Measurements from ENCODE around the gene ARHGAP26. TPM values are rescaled to one million over a fixed set of nuclear protein-coding genes. Genes with fewer than 3 reads are reported as not detected.

Gene ARHGAP26
- total RNA-seq, 2 donors from 2014 or later = 31.8 to 39.5 TPM

- DNase-seq (ENCODE audit: low spot score) = no peak
- intact Hi-C loops (cut with DNase I) = no loop called here
These were observed 87.2 kb downstream of the ARHGAP26 start for GRCh38 chr5:142857405-142857804.

- no peak for DNase-seq (ENCODE audit: low spot score)
- intact Hi-C loops (cut with DNase I) = no loop called here
These were observed 88.9 kb downstream of the ARHGAP26 start for GRCh38 chr5:142859037-142859436.

- no peak for DNase-seq (ENCODE audit: low spot score)
- intact Hi-C loops (cut with DNase I) = no loop called here
These were observed 90.1 kb downstream of the ARHGAP26 start for GRCh38 chr5:142860270-142860669.

GRCh38 chr5:142861011-142861410 lies 90.8 kb downstream of the ARHGAP26 start:
- DNase-seq (ENCODE audit: low spot score) = no peak
- intact Hi-C loops (cut with DNase I) = no loop called here

- intact Hi-C loops (cut with DNase I) = no loop called here
- DNase-seq (ENCODE audit: low spot score) = no peak
These were observed 92.4 kb downstream of the ARHGAP26 start for GRCh38 chr5:142862594-142862993.

- intact Hi-C loops (cut with DNase I) = no loop called here
- DNase-seq (ENCODE audit: low spot score) = no peak
These were observed 93.7 kb downstream of the ARHGAP26 start for GRCh38 chr5:142863856-142864255.

GRCh38 chr5:142864290-142865260 lies 94.4 kb downstream of the ARHGAP26 start:
- intact Hi-C loops (cut with DNase I) = loop anchor here in 1 of 2 donors (5.0 kb wide), 2 partner anchors 92 to 147 kb away; partner anchors contain the start of gene ARHGAP26
- DNase-seq (ENCODE audit: low spot score) = no peak

GRCh38 chr5:142865631-142866030 lies 95.5 kb downstream of the ARHGAP26 start:
- intact Hi-C loops (cut with DNase I) = loop anchor here in 1 of 2 donors (5.0 kb wide), 2 partner anchors 93 to 148 kb away; partner anchors contain the start of gene ARHGAP26
- DNase-seq (ENCODE audit: low spot score) = no peak

GRCh38 chr5:142866563-142867275 lies 96.5 kb downstream of the ARHGAP26 start:
- intact Hi-C loops (cut with DNase I) = loop anchor here in 1 of 2 donors (5.0 kb wide), 2 partner anchors 94 to 149 kb away; partner anchors contain the start of gene ARHGAP26
- no peak for DNase-seq (ENCODE audit: low spot score)

- no peak for DNase-seq (ENCODE audit: low spot score)
- intact Hi-C loops (cut with DNase I) = loop anchor here (5.0 kb wide), 3 partner anchors 88 to 153 kb away; partner anchors contain the start of gene ARHGAP26 (in 1 of the 2)
These were observed 99.7 kb downstream of the ARHGAP26 start for GRCh38 chr5:142869886-142870285.

GRCh38 chr5:142870532-142871362 lies 100.6 kb downstream of the ARHGAP26 start:
- no peak for DNase-seq (ENCODE audit: low spot score)
- intact Hi-C loops (cut with DNase I) = loop anchor here in 1 of 2 donors (5.0 kb wide), 1 partner anchor 88 kb away; no protein-coding TSS in a partner anchor

- intact Hi-C loops (cut with DNase I) = loop anchor here in 1 of 2 donors (5.0 kb wide), 1 partner anchor 89 kb away; no protein-coding TSS in a partner anchor
- DNase-seq (ENCODE audit: low spot score) = no peak
These were observed 101.4 kb downstream of the ARHGAP26 start for GRCh38 chr5:142871363-142872193.

- no peak for DNase-seq (ENCODE audit: low spot score)
- intact Hi-C loops (cut with DNase I) = loop anchor here in 1 of 2 donors (5.0 kb wide), 1 partner anchor 90 kb away; no protein-coding TSS in a partner anchor
These were observed 102.0 kb downstream of the ARHGAP26 start for GRCh38 chr5:142872217-142872616.

GRCh38 chr5:142872795-142873194 lies 102.6 kb downstream of the ARHGAP26 start:
- DNase-seq (ENCODE audit: low spot score) = no peak
- intact Hi-C loops (cut with DNase I) = loop anchor here in 1 of 2 donors (5.0 kb wide), 1 partner anchor 90 kb away; no protein-coding TSS in a partner anchor

GRCh38 chr5:142873831-142874230 lies 103.7 kb downstream of the ARHGAP26 start:
- intact Hi-C loops (cut with DNase I) = loop anchor here in 1 of 2 donors (5.0 kb wide), 1 partner anchor 92 kb away; no protein-coding TSS in a partner anchor

GRCh38 chr5:142874540-142874939 lies 104.4 kb downstream of the ARHGAP26 start:
- intact Hi-C loops (cut with DNase I) = loop anchor here in 1 of 2 donors (5.0 kb wide), 1 partner anchor 92 kb away; no protein-coding TSS in a partner anchor
- DNase-seq (ENCODE audit: low spot score) = peak; percentile 94

More at GRCh38 chr5:142873831-142874230, 103.7 kb downstream of the ARHGAP26 start:
- no peak for DNase-seq (ENCODE audit: low spot score)

GRCh38 chr5:142875936-142876335 lies 105.8 kb downstream of the ARHGAP26 start:
- intact Hi-C loops (cut with DNase I) = no loop called here
- no peak for DNase-seq (ENCODE audit: low spot score)

GRCh38 chr5:142876817-142877216 lies 106.6 kb downstream of the ARHGAP26 start:
- no peak for DNase-seq (ENCODE audit: low spot score)
- intact Hi-C loops (cut with DNase I) = no loop called here

Measured in posterior vena cava (tissue), 2 donors.